NK-92 treated with Interleukin-12 subunit alpha and Interleukin-12 subunit beta, amount 100 ng/mL, for 24 hours (cell line): ENCODE results near the gene KIF5A.
A peak's percentile ranks its signal among the peaks of the same experiment; 100 is the strongest.

Experiments used
- DNase-seq: peaks from one replicate; lab custom pipeline; 2025; lab: John Stamatoyannopoulos, UW

The KIF5A gene

GRCh38 chr12:57632073-57632957 lies 82.5 kb downstream of the KIF5A start:
- no peak for DNase-seq

DNA sequence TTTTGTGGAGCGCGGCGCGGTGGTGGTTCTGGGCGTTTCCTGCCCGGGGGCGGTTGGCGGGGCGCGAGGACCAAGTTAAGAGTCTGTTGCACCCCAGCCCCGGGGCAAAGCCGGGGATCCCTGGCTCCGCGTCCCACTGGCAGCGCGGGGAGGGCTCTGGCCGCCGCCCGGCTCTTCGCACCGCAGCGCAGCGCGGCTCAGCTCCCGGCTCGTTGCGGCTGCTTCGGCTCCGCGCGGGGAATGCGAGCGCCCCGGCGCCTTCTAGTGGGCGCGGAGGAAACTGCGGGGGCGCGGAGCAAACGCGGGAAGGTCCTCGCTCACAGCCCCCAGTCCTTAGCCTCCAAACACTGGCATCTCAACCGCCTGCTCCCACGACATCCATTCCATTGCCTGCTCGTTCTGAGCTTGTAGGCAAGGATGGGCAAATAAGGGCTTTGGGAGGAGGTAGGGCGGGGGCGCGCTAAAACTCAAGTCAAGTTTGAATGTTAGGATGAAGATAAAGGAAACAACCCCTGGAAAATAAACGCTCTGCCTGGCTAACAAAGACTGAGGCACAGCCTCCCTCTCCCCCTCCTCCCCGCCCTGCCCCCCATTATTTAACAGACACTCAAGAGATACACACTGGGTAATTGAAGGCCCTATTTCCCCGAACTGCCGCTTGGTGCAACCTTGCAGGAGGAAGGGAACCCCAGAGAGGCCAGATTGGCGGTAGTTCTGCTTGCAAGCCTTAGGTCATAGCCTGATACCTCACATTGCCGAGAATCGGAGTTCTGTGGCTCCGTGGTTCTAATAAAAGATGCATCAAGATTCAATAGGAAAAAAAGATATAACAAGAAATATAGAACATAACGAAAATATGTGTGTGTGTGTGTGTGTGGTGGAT lies 83.4 kb downstream of the KIF5A start, which contains the start of gene B4GALNT1:
Gene B4GALNT1 (minus strand): TSS at position 244 of the 883 bp plus-strand sequence. CDS start 1,069 bp downstream, outside the sequence.
- peak; percentile 22 for DNase-seq
